Stimulated activated naive CD8-positive, alpha-beta T cell treated with anti-CD3 and anti-CD28 coated beads, Interleukin-15, amount 100 ng/mL, for 72 hours (primary cell): ENCODE measurements around the gene FANK1.
"Not testable (repeated sequence)": the region's sequence is repeated elsewhere in the genome, so short reads cannot be mapped to it uniquely, and the experiment has no call there.

ENCODE experiments used
- ATAC-seq: fragments of 150-1000 bp; cut with Tn5 transposase; 2 replicates; pipeline ENCODE4 v1.10.0; 2021; ENCODE audit warnings: mild to moderate bottlenecking, moderate library complexity
- DNase-seq, 2 donors: peaks; one replicate each; pipeline ENCODE4 v3.0.0; 2021 to 2022
- H3K27ac Mint-ChIP-seq, 2 donors: one replicate each; pipeline ENCODE4 v1.8.0; 2022; ENCODE audit warnings: mild to moderate bottlenecking in 2 of 2, mixed read lengths in 2 of 2, moderate library complexity in 2 of 2
- H3K27me3 Mint-ChIP-seq: one replicate; pipeline ENCODE4 v1.8.0; 2022; ENCODE audit warnings: mixed read lengths
- H3K4me1 Mint-ChIP-seq: one replicate; pipeline ENCODE4 v1.8.0; 2022; ENCODE audit warnings: mild to moderate bottlenecking, mixed read lengths
- H3K4me3 Mint-ChIP-seq, 2 donors: one replicate each; pipeline ENCODE4 v1.8.0; 2022; ENCODE audit warnings: mild to moderate bottlenecking in 2 of 2, mixed read lengths in 2 of 2, moderate library complexity in 1 of 2
- H3K9me3 Mint-ChIP-seq, 2 donors: one replicate each; pipeline ENCODE4 v1.8.0; 2022; ENCODE audit warnings: mixed read lengths in 2 of 2

Gene FANK1

GRCh38 chr10:125907598-125907997, 11.2 kb downstream of the FANK1 start:
- ATAC-seq = not testable (repeated sequence)
- H3K27me3 Mint-ChIP-seq = peaks cover 10% of the 10 kb centered on the region

GRCh38 chr10:125908813-125909212, 12.4 kb downstream of the FANK1 start:
- H3K9me3 Mint-ChIP-seq, ATAC-seq, DNase-seq, H3K4me1 Mint-ChIP-seq, H3K27ac Mint-ChIP-seq, H3K4me3 Mint-ChIP-seq: not testable (repeated sequence)
- H3K27me3 Mint-ChIP-seq = peaks cover 10% of the 10 kb centered on the region

More at GRCh38 chr10:125907598-125907997, 11.2 kb downstream of the FANK1 start:
- not testable (repeated sequence) for H3K4me3 Mint-ChIP-seq, H3K27ac Mint-ChIP-seq, H3K4me1 Mint-ChIP-seq, DNase-seq, H3K9me3 Mint-ChIP-seq

- H3K27ac Mint-ChIP-seq, DNase-seq, ATAC-seq, H3K4me3 Mint-ChIP-seq, H3K4me1 Mint-ChIP-seq, H3K9me3 Mint-ChIP-seq: not testable (repeated sequence)
- peaks cover 10% of the 10 kb centered on the region for H3K27me3 Mint-ChIP-seq
Measured at GRCh38 chr10:125909491-125909890, 13.1 kb downstream of the FANK1 start.

GRCh38 chr10:125911145-125911544, 14.8 kb downstream of the FANK1 start:
- Mint-ChIP-seq H3K9me3 (no peaks in the 10 kb centered on the region), H3K27ac (no peak overlapping the region), H3K4me3 (no peak overlapping the region), H3K27me3 (peaks cover under 1% of the 10 kb centered on the region), H3K4me1 (no peaks in the 10 kb centered on the region)
- no peak for ATAC-seq
- DNase-seq = no peak

DNA sequence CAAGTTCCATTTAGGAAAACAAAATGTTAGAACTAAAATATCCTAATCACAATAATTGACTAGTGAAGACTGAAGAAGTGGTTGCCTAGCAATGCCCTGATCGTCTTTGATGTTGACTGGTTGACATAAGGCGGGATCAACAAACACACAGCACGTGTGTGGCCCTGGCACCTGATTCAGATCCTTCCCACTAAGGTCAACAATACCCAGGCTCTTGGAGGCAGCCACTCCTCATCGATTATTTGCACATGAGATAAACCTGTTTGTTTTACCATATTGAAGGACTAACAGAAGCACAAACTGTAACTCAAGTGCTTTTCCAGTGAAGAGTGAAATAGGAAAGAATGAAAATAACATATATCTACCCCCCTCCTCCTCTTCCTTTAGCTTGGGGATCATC, 15.6 kb downstream of the FANK1 start:
- no peak overlapping the region for H3K27ac Mint-ChIP-seq
- H3K27me3 Mint-ChIP-seq = no peaks in the 10 kb centered on the region
- no peak for DNase-seq
- no peak for ATAC-seq
- H3K9me3 Mint-ChIP-seq = no peaks in the 10 kb centered on the region
- H3K4me1 Mint-ChIP-seq = no peaks in the 10 kb centered on the region
- H3K4me3 Mint-ChIP-seq = no peak overlapping the region

- not testable (repeated sequence) for H3K4me3 Mint-ChIP-seq, H3K27ac Mint-ChIP-seq, H3K27me3 Mint-ChIP-seq, DNase-seq, H3K9me3 Mint-ChIP-seq, ATAC-seq, H3K4me1 Mint-ChIP-seq
Measured at GRCh38 chr10:125913277-125913676, 16.9 kb downstream of the FANK1 start.

DNA sequence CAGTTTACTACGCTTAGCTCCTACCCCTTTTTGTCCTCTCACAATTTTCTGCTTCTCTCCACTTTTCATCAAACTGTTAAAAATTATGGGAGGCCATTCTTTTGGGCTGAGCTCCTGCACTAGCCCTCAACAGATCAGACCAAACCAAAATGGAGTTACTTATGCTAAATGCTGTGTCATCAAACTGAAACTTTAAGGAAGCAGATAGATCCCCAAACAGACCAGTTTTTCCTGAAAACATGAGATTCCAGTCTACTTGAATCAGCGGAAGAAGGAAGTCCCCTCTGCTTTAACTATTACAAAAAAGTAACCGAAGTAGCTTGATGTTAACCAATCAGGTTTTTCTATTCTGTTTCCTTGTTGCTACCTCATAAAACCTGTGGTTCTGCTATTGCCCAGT, 20.6 kb downstream of the FANK1 start:
- DNase-seq (no peak), ATAC-seq (no peak)
- Mint-ChIP-seq H3K4me1 (no peaks in the 10 kb centered on the region), H3K4me3 (no peak overlapping the region), H3K27me3 (no peaks in the 10 kb centered on the region), H3K9me3 (peaks cover 0 to 7% of the 10 kb centered on the region in 2 donors), H3K27ac (no peak overlapping the region)

- not testable (repeated sequence) for DNase-seq, H3K4me1 Mint-ChIP-seq, H3K27ac Mint-ChIP-seq, H3K9me3 Mint-ChIP-seq, ATAC-seq, H3K4me3 Mint-ChIP-seq, H3K27me3 Mint-ChIP-seq
Measured at GRCh38 chr10:125917704-125918361, 21.5 kb downstream of the FANK1 start.

- H3K4me3 Mint-ChIP-seq, ATAC-seq, H3K27me3 Mint-ChIP-seq, H3K27ac Mint-ChIP-seq, H3K4me1 Mint-ChIP-seq, DNase-seq, H3K9me3 Mint-ChIP-seq: not testable (repeated sequence)
Measured at GRCh38 chr10:125921643-125922306, 25.4 kb downstream of the FANK1 start.

- no peak overlapping the region for H3K27ac Mint-ChIP-seq
- no peaks in the 10 kb centered on the region for H3K4me1 Mint-ChIP-seq
- ATAC-seq (no peak), DNase-seq (no peak)
- no peaks in the 10 kb centered on the region for H3K27me3 Mint-ChIP-seq
- no peaks in the 10 kb centered on the region for H3K9me3 Mint-ChIP-seq
- no peak overlapping the region for H3K4me3 Mint-ChIP-seq
Measured at GRCh38 chr10:125925262-125925834, 29.0 kb downstream of the FANK1 start.

- H3K4me1 Mint-ChIP-seq = no peaks in the 10 kb centered on the region
- no peak overlapping the region for H3K27ac Mint-ChIP-seq
- H3K4me3 Mint-ChIP-seq = no peak overlapping the region
- ATAC-seq (no peak), DNase-seq (no peak)
- no peaks in the 10 kb centered on the region for H3K9me3 Mint-ChIP-seq
- H3K27me3 Mint-ChIP-seq = no peaks in the 10 kb centered on the region
Measured at GRCh38 chr10:125926247-125926646, 29.9 kb downstream of the FANK1 start.

- not testable (repeated sequence) for DNase-seq, H3K4me1 Mint-ChIP-seq, H3K4me3 Mint-ChIP-seq, ATAC-seq, H3K27me3 Mint-ChIP-seq, H3K9me3 Mint-ChIP-seq, H3K27ac Mint-ChIP-seq
Measured at GRCh38 chr10:125927265-125927664, 30.9 kb downstream of the FANK1 start.

DNA sequence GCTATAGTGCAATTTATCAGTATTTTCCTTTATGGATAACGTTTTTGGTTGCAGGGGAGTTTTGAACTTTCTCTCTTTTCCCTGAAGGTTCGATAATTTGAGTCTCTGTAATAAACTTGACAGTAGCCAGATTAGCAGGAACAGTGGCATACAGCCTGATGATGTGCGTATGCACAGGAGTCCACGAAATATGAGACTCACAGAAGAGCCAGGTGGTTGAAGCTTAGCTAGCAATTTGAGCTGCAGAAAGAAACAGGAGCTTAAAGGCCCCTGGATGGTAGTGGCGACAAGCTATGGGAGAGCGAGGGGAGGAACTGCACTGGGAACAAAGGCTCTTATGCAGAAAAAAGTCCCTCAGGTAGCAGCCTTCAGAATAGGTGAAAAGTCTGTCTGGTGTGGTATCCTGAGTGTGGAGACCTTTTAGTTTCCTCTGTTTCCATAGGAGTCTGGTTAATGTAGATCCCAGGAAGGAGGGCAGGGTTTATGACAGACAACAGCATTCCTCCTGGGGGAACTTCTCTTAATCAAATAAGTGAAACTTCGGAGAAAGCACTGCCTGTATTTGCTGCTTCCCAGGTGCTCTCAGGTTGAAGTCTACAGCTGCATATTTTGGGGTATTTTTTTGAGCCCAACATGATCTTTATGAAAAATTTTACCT, 32.7 kb downstream of the FANK1 start:
- no peak overlapping the region for H3K4me3 Mint-ChIP-seq

GRCh38 chr10:125929618-125930017, 33.3 kb downstream of the FANK1 start:
- Mint-ChIP-seq H3K9me3 (no peaks in the 10 kb centered on the region), H3K4me3 (no peak overlapping the region), H3K4me1 (no peaks in the 10 kb centered on the region), H3K27ac (no peak overlapping the region), H3K27me3 (peaks cover 16% of the 10 kb centered on the region)
- DNase-seq (no peak), ATAC-seq (no peak)

More for the DNA sequence above, 32.7 kb downstream of the FANK1 start:
- H3K27ac Mint-ChIP-seq = no peak overlapping the region
- ATAC-seq = no peak
- no peaks in the 10 kb centered on the region for H3K9me3 Mint-ChIP-seq
- DNase-seq = no peak
- H3K27me3 Mint-ChIP-seq = peaks cover 11% of the 10 kb centered on the region
- no peaks in the 10 kb centered on the region for H3K4me1 Mint-ChIP-seq

- ATAC-seq (no peak), DNase-seq (no peak)
- Mint-ChIP-seq H3K4me3 (no peak overlapping the region), H3K27me3 (peaks cover 24% of the 10 kb centered on the region), H3K9me3 (no peaks in the 10 kb centered on the region), H3K4me1 (no peaks in the 10 kb centered on the region), H3K27ac (no peak overlapping the region)
Measured at GRCh38 chr10:125933693-125934092, 37.3 kb downstream of the FANK1 start.

DNA sequence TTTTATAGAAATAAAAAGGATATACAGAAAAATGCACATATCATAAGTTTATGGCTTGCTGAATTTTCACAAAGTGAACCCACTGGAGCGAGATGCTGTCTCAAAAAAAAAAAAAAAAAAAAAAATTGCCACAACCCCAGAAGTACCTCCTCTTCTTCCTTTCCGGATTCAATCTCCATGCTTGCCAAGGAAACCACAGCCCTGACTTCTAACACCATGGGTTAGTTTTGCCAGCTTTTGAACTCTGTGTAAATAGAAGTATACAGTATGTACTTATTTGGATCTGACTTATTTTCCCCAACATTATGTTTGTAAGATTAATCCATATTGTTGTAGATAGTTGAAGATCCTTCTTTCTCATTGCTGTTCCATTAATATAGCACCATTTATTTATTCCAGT, 40.0 kb downstream of the FANK1 start:
- H3K4me3 Mint-ChIP-seq = no peak overlapping the region

More for the DNA sequence above, 40.0 kb downstream of the FANK1 start:
- Mint-ChIP-seq H3K4me1 (no peaks in the 10 kb centered on the region), H3K27me3 (peaks cover 31% of the 10 kb centered on the region), H3K27ac (no peak overlapping the region), H3K9me3 (no peaks in the 10 kb centered on the region)
- DNase-seq = no peak
- ATAC-seq = no peak
